Bronchial epithelial cell (primary cell): ENCODE results near the gene CFAP100. TPM values are rescaled to one million over a fixed set of nuclear protein-coding genes. Genes with fewer than 3 reads are reported as not detected.

Experiments used
- DNase-seq: peaks from one replicate; pipeline ENCODE4 v3.0.0-alpha.2; 2010; ENCODE audit warnings: low read depth
- FAIRE-seq: peaks from 2 replicates; lab custom pipeline; 2011; peaks lifted over from hg19 to GRCh38; lab: Jason Lieb, UNC
- H3K27me3 ChIP-seq: 2 replicates; pipeline ENCODE4 v1.5.1; 2011; ENCODE audit warnings: low read length; ENCODE audit not compliant: control insufficient read depth, insufficient read depth
- H3K36me3 ChIP-seq: 2 replicates; pipeline ENCODE4 v1.5.1; 2011; ENCODE audit warnings: low read length; ENCODE audit not compliant: control insufficient read depth, insufficient read depth
- H3K4me3 ChIP-seq: 2 replicates; pipeline ENCODE4 v1.5.1; 2011; ENCODE audit warnings: mild to moderate bottlenecking, low read depth, low read length, control low read depth
- total RNA-seq: library from RNA; depleted of rRNA; stranded (reverse); fragments of >200 nt; gene quantifications from 2 replicates; pipeline ENCODE4 v1.2.1, GENCODE V29; 2014
- TF ChIP-seq, protein P1 (sequence below): IDR thresholded peaks from 2 replicates; pipeline ENCODE4 v1.5.1; 2011; ENCODE audit warnings: mild to moderate bottlenecking, moderate library complexity, low read length, control low read depth, inconsistent platforms; ENCODE audit not compliant: insufficient read depth, severe bottlenecking

The CFAP100 gene
- total RNA-seq, 1 donor from 2014 or later, result not detected

- Histone ChIP-seq H3K4me3 (peak overlapping the region; percentile 29), H3K36me3 (no peaks in the 10 kb centered on the region), H3K27me3 (peaks cover 8% of the 10 kb centered on the region)
- DNase-seq (peak; percentile 66), FAIRE-seq (no peak)
- TF ChIP-seq, protein P1, sequence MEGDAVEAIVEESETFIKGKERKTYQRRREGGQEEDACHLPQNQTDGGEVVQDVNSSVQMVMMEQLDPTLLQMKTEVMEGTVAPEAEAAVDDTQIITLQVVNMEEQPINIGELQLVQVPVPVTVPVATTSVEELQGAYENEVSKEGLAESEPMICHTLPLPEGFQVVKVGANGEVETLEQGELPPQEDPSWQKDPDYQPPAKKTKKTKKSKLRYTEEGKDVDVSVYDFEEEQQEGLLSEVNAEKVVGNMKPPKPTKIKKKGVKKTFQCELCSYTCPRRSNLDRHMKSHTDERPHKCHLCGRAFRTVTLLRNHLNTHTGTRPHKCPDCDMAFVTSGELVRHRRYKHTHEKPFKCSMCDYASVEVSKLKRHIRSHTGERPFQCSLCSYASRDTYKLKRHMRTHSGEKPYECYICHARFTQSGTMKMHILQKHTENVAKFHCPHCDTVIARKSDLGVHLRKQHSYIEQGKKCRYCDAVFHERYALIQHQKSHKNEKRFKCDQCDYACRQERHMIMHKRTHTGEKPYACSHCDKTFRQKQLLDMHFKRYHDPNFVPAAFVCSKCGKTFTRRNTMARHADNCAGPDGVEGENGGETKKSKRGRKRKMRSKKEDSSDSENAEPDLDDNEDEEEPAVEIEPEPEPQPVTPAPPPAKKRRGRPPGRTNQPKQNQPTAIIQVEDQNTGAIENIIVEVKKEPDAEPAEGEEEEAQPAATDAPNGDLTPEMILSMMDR, result peak; percentile 99
Measured at GRCh38 chr3:126389112-126389793, 5.5 kb upstream of the CFAP100 start.

- DNase-seq (no peak), FAIRE-seq (no peak)
- Histone ChIP-seq H3K36me3 (no peaks in the 10 kb centered on the region), H3K4me3 (no peak overlapping the region), H3K27me3 (peaks cover 8% of the 10 kb centered on the region)
- TF ChIP-seq, protein P1, result no peak
Measured at GRCh38 chr3:126389794-126390146, 4.9 kb upstream of the CFAP100 start.

DNA sequence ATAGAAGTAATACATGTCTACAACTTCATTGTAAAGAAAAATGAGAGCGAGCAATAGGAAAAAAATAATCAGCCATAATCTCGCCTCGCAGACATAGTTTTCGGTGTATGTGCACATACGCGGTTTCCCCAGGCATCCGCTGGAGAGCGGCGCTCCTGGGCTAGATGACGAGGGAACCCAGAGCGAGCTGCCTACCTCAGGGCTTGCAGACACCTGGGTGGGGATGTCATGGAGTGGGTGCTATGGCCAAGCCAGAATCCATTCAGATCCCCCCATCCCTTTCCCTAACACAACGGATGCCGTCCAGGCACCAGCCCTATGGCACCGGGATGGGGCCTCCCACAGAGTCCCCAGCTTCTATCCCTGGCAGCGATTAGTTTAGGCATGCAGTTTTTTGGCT, 4.5 kb upstream of the CFAP100 start:
- Histone ChIP-seq H3K36me3 (no peaks in the 10 kb centered on the region), H3K4me3 (no peak overlapping the region), H3K27me3 (peaks cover 6% of the 10 kb centered on the region)
- DNase-seq, result no peak
- no peak for FAIRE-seq
- TF ChIP-seq, protein P1, result no peak

DNA sequence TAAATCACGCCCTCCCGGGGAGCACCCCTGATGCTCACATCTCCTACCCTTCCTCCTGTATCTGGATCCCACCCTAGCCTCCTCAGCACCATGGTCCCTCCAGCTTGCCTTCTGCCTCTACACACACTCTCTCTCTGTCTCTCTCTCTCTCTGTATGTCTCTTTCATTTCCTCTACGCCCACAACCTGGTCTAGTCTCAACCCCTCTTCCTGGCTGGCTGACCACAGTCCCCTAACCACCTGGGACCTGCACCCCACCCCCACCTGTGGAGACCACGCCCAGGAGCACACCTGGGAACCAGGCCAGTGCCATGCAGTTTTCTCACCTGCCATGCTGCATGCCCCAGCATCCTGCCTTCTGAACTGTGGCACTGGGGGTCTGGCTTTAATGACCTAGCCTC, 4.0 kb upstream of the CFAP100 start:
- FAIRE-seq (no peak), DNase-seq (no peak)
- H3K27me3 ChIP-seq, result peaks cover 6% of the 10 kb centered on the region
- TF ChIP-seq, protein P1, result no peak
- no peak overlapping the region for H3K4me3 ChIP-seq
- no peaks in the 10 kb centered on the region for H3K36me3 ChIP-seq

DNA sequence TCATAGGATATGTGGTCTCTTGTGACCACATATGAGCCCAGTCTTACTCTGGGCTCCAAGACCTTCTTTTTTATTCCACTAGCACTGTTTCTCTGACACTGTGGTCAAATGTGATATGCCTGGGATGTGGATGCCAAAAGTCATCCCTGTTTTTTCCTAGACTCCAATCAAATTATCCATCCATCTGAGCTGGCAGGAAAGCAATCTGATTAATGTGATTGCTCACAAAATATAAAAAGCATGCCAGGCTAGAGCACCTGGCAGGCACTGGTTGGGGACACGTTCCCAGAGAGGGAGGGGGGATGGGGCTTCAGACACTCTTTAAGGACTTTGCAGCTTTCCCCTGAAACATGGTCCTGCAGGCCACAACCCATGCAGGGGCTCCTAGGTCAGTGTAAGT, 3.1 kb upstream of the CFAP100 start:
- Histone ChIP-seq H3K27me3 (peaks cover 6% of the 10 kb centered on the region), H3K4me3 (no peak overlapping the region), H3K36me3 (no peaks in the 10 kb centered on the region)
- no peak for FAIRE-seq
- no peak for DNase-seq
- TF ChIP-seq, protein P1, result no peak

DNA sequence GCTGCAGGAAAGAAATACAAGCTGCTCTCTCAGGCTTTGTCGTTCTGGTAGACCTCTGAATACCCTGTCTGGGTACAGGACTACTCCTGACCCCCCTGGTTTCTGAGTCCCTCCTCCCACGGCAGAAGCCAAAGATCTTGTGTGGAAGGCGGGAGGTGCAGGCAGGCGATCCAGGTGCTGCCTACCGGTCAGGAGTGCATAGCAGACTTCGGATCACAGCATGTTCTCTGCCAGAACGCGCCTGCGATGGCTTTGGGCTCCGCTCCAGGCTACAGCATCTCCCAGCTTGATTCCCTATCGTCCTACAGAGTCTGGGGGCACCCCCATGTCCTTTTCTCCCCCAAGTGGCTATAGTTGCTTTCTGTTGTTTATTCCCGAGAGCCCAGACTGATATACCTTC, 2.5 kb upstream of the CFAP100 start:
- FAIRE-seq, result no peak

More for the DNA sequence above, 2.5 kb upstream of the CFAP100 start:
- no peaks in the 10 kb centered on the region for H3K36me3 ChIP-seq
- H3K27me3 ChIP-seq, result peaks cover 6% of the 10 kb centered on the region
- no peak for DNase-seq
- TF ChIP-seq, protein P1, result no peak
- no peak overlapping the region for H3K4me3 ChIP-seq
